Raji (cell line): Measurements from ENCODE around the gene SLC37A3.

Experiments
- POLR2A ChIP-seq: IDR thresholded peaks from 2 replicates; pipeline ENCODE4 v1.6.1; 2011; ENCODE audit warnings: low read depth, low read length, control low read depth; ENCODE audit not compliant: insufficient read depth

SLC37A3 gene, protein sequence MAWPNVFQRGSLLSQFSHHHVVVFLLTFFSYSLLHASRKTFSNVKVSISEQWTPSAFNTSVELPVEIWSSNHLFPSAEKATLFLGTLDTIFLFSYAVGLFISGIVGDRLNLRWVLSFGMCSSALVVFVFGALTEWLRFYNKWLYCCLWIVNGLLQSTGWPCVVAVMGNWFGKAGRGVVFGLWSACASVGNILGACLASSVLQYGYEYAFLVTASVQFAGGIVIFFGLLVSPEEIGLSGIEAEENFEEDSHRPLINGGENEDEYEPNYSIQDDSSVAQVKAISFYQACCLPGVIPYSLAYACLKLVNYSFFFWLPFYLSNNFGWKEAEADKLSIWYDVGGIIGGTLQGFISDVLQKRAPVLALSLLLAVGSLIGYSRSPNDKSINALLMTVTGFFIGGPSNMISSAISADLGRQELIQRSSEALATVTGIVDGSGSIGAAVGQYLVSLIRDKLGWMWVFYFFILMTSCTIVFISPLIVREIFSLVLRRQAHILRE

DNA sequence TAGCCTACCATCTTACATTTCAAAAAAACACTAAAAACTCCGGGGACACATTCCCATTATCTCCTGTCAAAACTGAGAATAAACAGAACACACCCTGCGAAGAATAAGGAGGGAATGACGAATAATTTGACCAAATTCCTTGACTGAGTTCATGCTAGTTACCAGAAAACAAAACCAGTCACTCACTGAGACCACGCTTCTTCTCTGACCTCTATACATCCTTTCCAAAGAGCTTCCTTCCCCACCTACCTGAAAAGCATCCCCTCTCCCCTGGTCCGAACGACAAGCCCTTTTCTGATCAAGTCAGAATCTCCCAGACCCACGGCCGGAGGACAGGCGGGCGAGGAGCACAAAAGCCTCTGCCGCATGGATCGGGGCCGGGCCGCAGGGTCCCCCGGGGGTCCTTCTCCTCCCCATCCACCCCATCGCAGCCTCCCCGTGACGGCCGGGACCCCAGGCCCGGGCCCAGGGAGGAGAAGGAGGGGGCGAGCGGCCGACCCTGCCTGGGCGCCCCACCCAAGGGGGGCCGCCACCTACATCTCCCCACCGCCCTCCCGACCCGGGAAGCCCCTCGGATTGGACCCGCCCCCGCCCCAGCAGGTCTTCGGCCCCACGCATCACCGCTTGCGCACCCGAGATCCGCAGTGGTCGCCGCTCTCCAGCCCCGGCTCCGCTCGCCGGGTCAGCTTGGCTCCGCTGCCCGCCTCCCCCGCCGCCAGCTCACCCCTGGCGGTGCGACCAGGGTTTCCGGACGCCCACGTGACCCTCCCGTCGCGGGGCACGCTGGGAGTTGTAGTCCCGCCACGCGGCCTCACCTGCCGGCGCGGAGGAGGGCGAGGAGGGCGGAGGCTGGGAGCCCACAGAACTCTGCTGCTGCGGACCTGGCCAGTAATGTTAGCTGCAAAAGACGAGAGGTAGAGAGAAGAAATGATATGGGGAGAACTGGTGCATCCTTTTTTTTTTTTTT lies at the start of gene SLC37A3:
Gene SLC37A3 (minus strand): TSS at position 747 of the 967 bp plus-strand sequence. CDS start 16,004 bp downstream, outside the sequence.
- TF ChIP-seq POLR2A, result peak; percentile 62

DNA sequence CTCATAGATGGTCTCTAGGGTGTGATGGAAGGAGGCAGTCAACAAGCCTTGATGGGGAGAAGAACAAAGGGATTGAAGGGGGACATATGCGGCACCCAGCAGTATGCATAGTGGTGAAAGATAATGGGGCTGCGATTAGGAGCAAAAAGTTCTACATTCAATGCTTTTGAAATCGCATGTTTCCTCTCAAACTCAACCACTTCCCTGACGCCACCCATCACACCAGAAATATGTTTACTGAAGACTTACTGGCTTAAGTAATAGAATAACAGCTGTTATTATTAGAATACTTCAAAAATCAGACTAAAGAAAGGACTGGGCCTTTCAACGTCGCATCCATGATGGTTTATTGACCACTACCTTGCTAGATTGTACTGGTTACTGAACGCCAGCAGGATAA lies 49.5 kb upstream of the SLC37A3 start:
- TF ChIP-seq POLR2A, result no peak

DNA sequence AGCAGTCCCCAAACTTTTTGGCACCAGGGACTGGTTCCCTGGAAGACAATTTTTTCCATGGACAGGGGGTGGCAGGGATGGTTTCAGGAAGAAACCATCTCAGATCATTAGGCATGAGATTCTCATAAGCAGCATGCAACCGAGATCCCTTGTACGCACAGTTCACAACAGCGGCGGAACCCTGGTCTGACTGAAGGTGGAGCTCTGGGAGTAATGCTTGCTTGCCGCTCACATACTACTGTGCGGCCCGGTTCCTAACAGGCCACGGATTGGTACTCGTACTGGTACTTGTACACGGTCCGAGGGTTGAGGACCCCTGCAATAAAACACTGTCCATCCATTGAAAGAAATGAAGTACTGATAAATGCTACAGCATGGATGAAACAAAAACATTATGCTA lies 48.1 kb upstream of the SLC37A3 start:
- no peak for TF ChIP-seq POLR2A

DNA sequence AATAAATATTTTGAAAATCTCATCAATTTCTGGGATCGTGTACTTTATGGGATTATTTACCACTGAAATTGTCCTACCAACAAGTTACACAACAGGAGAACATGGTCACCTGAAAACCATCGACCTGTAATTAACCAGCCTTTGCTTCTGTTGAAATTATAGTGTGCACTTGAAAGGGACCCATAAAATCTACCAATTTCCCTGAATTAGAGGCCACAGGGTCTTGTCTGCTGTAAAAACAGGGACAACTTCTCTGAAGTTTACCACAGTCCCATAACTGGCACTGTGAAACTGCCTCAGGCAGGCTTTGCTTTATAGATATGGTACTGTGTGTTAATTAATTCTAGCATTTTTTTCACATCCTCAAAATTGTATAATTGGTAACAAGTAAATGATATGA lies 43.2 kb upstream of the SLC37A3 start:
- no peak for TF ChIP-seq POLR2A

DNA sequence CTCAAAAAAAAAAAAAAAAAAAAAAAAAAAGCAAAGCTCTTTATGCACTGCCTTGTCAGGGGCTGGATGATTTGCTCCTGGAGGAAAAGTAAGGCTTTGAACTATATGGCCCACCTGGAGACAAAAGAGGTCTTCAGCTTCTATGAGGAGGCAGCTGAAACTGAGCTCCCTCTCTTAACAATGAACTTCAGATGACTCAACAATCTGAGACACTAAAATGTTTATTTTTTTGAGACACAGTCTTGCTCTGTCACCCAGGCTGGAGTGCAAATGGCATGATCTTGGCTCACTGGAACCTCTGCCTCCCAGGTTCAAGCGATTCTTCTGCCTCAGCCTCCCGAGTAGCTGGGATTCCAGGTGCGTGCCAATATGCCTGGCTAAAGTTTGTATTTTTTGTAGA lies 42.3 kb upstream of the SLC37A3 start:
- no peak for TF ChIP-seq POLR2A

DNA sequence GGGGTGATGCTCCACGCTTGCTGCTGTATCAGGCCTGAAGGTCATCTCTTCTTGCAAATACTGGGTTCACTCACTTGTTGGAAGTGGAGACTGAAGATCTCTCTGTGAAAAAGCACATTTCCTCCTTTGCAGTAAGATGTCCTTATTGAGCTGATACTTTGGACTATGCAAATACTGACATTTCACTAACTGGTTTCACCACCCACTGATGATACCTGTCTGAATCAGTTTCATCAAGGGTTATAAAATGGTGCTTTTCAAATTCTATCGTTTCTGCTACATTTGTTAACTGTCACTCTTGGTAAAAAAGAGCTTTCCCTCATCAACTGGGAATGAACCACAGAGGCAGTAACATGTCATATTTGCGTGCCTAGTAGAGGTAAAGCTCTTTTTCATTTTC lies 41.0 kb upstream of the SLC37A3 start:
- no peak for TF ChIP-seq POLR2A

DNA sequence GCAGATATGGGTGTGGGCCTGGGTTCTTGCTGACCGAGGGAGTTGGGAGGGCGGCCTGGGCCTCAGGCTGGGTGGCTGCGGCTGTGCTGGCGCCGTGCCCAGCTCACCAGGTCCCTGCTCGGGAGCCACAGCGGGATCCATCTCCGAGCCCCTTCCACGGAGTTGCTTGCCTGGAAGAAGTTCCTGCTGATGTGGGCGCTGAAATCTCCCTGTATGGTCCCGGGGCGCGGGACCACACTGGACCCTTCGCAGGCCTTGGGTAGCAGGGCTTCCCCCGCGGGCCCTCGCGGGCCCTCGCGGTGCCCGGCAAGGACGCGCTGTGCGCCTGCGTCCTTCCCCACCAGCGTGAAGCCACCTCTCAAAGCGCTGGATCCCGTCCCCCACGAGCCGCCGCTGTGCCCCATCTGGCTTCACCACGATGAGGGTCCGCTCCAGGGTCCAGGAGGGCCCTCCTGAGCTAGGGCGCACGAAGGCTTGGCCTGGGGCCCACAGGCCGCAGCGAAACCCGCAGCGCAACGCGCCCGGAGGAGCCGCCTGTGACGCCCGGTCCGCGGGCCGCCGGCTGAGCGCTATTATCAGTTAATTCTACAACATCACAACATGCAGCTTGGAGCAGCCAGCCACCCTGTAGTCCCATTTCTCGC lies 37.0 kb upstream of the SLC37A3 start:
- no peak for TF ChIP-seq POLR2A

DNA sequence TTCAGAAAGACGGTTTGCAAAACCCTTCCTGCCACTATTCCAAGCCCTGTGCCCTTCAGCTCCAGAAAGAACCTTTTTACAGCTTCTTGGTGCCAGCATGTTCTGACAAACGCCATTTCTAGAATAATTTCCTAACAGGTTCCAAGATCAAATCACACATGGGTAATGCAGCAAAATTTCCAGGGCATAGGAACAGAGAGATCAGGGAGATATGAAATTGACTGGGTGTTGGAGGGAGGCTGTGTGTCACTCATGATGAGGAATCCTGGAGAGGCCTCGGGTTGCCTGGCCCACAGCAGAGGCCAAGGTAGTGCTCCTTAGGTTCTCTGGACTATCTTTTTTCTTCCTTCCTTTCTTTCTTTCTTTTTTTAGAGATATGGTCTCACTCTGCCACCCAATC lies 35.1 kb upstream of the SLC37A3 start:
- no peak for TF ChIP-seq POLR2A

DNA sequence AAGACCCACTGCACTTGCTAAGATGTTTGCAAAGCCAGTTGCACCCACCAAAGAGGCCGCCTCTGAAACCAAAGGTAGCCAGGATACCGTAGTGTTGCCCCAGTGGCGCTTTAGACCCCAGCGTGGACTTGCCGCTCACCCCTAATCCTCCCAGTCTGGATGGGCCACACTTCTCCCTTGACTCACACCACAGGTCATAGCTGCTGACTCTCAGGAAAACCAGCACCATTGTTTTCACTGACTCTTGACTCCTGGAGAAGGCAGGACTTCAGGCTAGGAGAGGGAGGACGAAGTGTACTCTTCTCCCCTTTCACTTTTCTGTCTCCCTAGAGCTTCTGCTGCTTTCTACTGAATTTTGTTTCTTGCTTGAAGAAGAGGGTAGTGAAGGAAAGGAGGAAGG lies 27.8 kb upstream of the SLC37A3 start:
- TF ChIP-seq POLR2A, result no peak

DNA sequence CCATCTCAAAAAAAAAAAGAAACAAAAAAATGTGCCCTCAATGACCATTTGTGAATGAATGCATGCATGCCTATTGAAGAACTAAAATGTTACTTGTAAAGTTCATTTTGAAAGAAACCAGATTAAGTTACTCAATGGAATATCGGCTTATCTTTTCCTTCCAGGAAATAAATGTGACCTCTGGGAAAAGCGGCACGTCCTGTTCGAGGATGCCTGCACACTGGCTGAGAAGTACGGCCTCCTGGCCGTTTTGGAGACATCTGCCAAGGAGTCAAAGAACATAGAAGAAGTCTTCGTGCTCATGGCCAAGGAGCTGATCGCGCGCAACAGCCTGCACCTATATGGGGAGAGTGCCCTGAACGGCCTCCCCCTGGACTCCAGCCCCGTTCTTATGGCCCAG lies 27.4 kb upstream of the SLC37A3 start:
- no peak for TF ChIP-seq POLR2A

DNA sequence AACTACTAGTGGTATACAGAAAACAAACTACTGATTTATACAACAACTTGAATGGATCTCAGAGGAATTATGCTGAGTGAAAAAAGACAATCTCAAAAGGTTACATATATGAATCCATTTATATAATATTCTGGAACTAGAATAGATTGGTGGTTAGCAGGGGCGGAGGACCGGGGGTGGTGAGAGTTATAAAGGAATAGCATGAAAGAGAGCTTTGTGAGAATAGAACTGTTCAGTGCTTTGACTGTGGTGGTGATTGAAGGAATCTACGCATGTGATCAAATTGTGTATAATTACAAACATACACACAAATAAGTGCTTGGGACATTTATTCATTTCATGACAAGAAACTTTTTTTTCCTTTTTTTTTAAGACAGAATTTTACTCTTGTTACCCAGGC lies 25.2 kb upstream of the SLC37A3 start:
- TF ChIP-seq POLR2A, result no peak

DNA sequence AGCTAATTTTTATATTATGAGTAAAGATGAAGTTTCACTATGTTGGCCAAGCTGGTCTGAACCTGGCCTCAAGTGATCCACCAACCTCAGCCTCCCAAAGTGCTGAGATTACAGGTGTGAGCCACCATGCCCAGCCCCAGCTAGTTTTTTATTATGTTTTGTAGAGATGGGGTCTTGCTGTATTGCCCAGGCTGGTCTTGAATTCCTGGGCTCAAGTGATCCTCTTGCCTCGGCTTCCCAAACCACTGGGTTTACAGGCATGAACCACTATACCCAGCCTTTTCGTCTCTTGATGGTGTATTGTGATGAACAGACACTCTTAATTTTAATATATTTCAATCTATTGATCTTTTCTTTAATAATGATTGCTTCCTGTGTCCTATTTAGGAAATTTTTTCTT lies 23.2 kb upstream of the SLC37A3 start:
- no peak for TF ChIP-seq POLR2A

DNA sequence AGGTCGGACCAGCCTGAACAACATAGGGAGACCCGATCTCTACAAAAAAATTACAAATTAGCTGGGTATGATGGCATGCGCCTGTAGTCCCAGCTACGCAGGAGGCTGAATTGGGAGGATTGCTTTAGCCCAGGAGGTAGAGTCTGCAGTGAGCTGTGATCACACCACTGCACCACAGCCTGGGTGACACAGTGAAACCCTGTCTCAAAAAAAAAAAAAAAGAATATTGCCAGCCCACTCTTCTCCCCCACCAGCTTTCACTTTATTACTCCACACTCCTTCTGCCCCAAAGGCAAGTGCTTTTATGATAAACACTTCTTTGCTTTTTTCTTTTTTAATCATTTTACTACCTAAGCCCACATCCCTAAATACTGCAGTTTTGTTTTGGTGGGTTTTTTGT lies 20.3 kb upstream of the SLC37A3 start:
- TF ChIP-seq POLR2A, result no peak

DNA sequence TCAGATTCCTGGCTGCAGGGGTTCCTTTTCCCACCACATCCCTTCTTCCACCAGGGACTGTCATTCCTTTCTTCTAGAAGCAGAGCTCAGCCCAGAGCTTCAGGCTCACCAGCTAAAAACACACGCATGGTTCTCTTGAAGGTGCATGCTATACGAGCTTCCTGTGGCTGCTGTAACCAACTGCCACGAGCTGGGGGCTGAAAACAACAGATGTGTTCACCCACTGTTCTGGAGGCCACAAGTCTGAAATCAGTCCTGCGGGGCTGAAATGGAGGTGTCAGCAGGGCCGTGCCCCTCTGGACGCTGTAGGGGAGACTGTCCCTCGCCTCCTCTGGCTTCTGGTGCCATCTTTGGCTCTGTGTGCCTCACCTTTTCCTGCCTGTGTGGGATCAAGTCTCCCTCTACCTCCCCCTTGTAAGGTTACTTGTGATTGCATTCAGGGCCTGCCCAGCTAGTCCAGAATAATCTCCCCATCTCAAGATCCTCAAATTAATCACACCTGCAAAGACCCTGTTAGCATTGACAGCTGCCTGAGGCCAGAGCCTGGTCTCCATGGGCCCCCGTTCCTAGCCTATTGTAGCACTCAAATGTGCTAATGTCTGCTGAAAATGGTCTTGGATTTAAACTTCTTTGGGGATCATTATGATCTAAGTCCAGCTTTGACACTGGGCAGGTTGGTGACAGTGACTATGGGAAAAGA lies 19.3 kb upstream of the SLC37A3 start:
- TF ChIP-seq POLR2A, result no peak

DNA sequence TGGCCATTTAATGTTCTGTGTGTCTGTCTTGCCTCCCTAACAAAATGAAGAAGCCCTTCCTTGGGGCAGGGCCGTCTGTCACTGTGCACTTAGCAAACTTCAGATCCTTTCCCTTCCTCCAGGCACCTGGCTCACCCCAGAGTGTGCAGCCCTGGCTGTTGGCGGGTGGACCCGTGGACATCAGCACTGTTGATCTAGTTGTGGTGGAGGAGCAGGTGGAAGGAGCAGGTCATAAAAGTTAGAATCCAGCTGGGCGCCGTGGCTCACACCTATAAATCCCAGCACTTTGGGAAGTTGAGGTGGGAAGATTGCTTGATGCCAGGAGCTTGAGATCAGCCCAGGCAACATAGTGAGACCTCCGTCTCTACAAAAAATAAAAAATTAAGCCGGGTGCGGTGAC lies 18.2 kb upstream of the SLC37A3 start:
- no peak for TF ChIP-seq POLR2A
